Stomach (tissue), 9 donors: ENCODE data around the gene PRR5. TPM values are rescaled to one million over a fixed set of nuclear protein-coding genes. Genes with fewer than 3 reads are reported as not detected.

ENCODE experiments used
- DNase-seq, 2 donors: peaks; one replicate each; pipeline versions ENCODE4 v3.0.0 to v3.0.0-alpha.2; 2013 to 2019
- H3K27ac ChIP-seq, 5 donors: fragments of 200-600 bp in 4 of 5; sonication (generic) in 4 of 5; one replicate each; pipeline ENCODE4 v1.5.1; 2013 to 2019; ENCODE audit warnings: mild to moderate bottlenecking in 1 of 5, moderate library complexity in 1 of 5
- H3K27me3 ChIP-seq, 3 donors: fragments of 200-600 bp; sonication (generic); one replicate each; pipeline ENCODE4 v1.5.1; 2017 to 2019; ENCODE audit warnings: mixed run types in 1 of 3
- H3K36me3 ChIP-seq, 4 donors: fragments of 200-600 bp; sonication (generic); 1 replicate in 3 of 4; 2 replicates in 1 of 4; pipeline ENCODE4 v1.5.1; 2016 to 2019
- H3K4me1 ChIP-seq, 4 donors: fragments of 200-600 bp; sonication (generic); one replicate each; pipeline ENCODE4 v1.5.1; 2016 to 2019
- H3K4me3 ChIP-seq, 4 donors: fragments of 200-600 bp; sonication (generic) in 3 of 4; one replicate each; pipeline ENCODE4 v1.5.1; 2016 to 2019; ENCODE audit warnings: mild to moderate bottlenecking in 1 of 4
- H3K9me3 ChIP-seq, 4 donors: fragments of 200-600 bp; sonication (generic); one replicate each; pipeline ENCODE4 v1.5.1; 2016 to 2019
- CTCF ChIP-seq, 7 experiments: fragments of 450-650 bp in 4 of 7; fragments of 200-600 bp in 3 of 7; sonication (generic) in 3 of 7; IDR thresholded peaks; one replicate each; pipeline ENCODE4 v1.5.1; 2016 to 2019; ENCODE audit warnings: antibody characterized with exemption in 7 of 7, control low read depth in 2 of 7, mild to moderate bottlenecking in 1 of 7
- EP300 ChIP-seq: sonication (generic); formaldehyde crosslinking; IDR thresholded peaks from one replicate; pipeline ENCODE4 v1.6.1; 2017; ENCODE audit warnings: antibody characterized with exemption
- POLR2A ChIP-seq, 4 donors: fragments of 450-650 bp; IDR thresholded peaks; one replicate each; pipeline ENCODE4 v1.6.1; 2016; ENCODE audit warnings: antibody characterized with exemption in 4 of 4, control low read depth in 2 of 4, mild to moderate bottlenecking in 1 of 4, moderate library complexity in 1 of 4
- POLR2AphosphoS5 ChIP-seq, 3 donors: sonication (generic); formaldehyde crosslinking; IDR thresholded peaks; one replicate each; pipeline ENCODE4 v1.6.1; 2016; ENCODE audit warnings: antibody characterized with exemption in 3 of 3
- WGBS, 5 donors: extraction: QIAGEN DNeasy Blood & Tissue Kit in 3 of 5; methylation state at CpG; one replicate each; pipeline versions ENCODE4 v1.1.5 to v1.1.7; 2013 to 2018; 5-methylcytosine and 5-hydroxymethylcytosine counted together
- intact Hi-C: fragments of 100-400 bp; cut with DNase I; formaldehyde crosslinking; loops from one replicate; pipeline ENCODE4 v1.15.1; 2023; ENCODE audit warnings: low total_unique reads
- polyA plus RNA-seq, 3 donors: library from polyadenylated mRNA; stranded (reverse); fragments of 200-250 nt; gene quantifications; one replicate each; pipeline ENCODE4 v1.2.3, GENCODE V29; 2013
- total RNA-seq, 5 donors: library from RNA; depleted of rRNA; stranded (reverse); fragments of >200 nt; gene quantifications; one replicate each; pipeline versions ENCODE4 v1.1.0 to v1.2.3, GENCODE V29; 2014 to 2016
- donor health status: healthy with polysubstance abuse.
- donor health status: Bipolar disorder and iron deficiency.
- donor health status: healthy.

The PRR5 gene
- total and polyA plus RNA-seq, 8 donors = 8.3 to 36.5 (median 17.9) TPM; not detected in 1

- H3K36me3 ChIP-seq = peaks cover 3 to 10% (median 6%) of the 10 kb centered on the region in 4 donors
- H3K4me3 ChIP-seq = no peak overlapping the region
- intact Hi-C loops = loop anchor here (5.0 kb wide), 1 partner anchor 38 kb away; no protein-coding TSS in a partner anchor
- no peak overlapping the region for H3K27ac ChIP-seq
- TF ChIP-seq POLR2A (IDR thresholded peaks at IDR 0.05) = no peak
- no peak for TF ChIP-seq EP300
- TF ChIP-seq CTCF (IDR thresholded peaks at IDR 0.05) = no peak
- TF ChIP-seq POLR2AphosphoS5 (IDR thresholded peaks at IDR 0.05) = no peak
- DNase-seq = no peak
- 79 to 85% (median 82%) methylated on average over 13 to 23 of the region's 23 CpGs for WGBS, 5 donors
- peaks cover 0 to 38% (median 16%) of the 10 kb centered on the region in 4 donors for H3K4me1 ChIP-seq
- peaks cover 0 to 44% (median 0%) of the 10 kb centered on the region in 3 donors for H3K27me3 ChIP-seq
- H3K9me3 ChIP-seq = no peaks in the 10 kb centered on the region
Measured at GRCh38 chr22:44734801-44735517, 33.0 kb downstream of the PRR5 start.

GRCh38 chr22:44735518-44736428 is 33.8 kb downstream of the PRR5 start:
- Histone ChIP-seq H3K4me1 (peaks cover 0 to 35% (median 15%) of the 10 kb centered on the region in 4 donors), H3K4me3 (no peak overlapping the region), H3K27ac (no peak overlapping the region), H3K27me3 (peaks cover 0 to 44% (median 0%) of the 10 kb centered on the region in 3 donors), H3K9me3 (no peaks in the 10 kb centered on the region), H3K36me3 (peaks cover 0 to 5% (median 2%) of the 10 kb centered on the region in 4 donors)
- intact Hi-C loops = loop anchor here (5.0 kb wide), 1 partner anchor 38 kb away; no protein-coding TSS in a partner anchor
- TF ChIP-seq EP300 (no peak), CTCF (IDR thresholded peaks at IDR 0.05) (peak in 6 of 7 experiments; percentile 94 to 100 (median 99)), POLR2AphosphoS5 (IDR thresholded peaks at IDR 0.05) (peak in 1 of 3 donors; percentile 34), POLR2A (IDR thresholded peaks at IDR 0.05) (no peak)
- 31 to 41% (median 36%) methylated on average over 9 to 28 of the region's 28 CpGs for WGBS, 5 donors
- DNase-seq = peak; percentile 84 to 88

GRCh38 chr22:44736581-44737405 is 34.8 kb downstream of the PRR5 start:
- no peak for TF ChIP-seq POLR2A (IDR thresholded peaks at IDR 0.05)
- Histone ChIP-seq H3K4me3 (no peak overlapping the region), H3K27ac (no peak overlapping the region), H3K4me1 (peaks cover 0 to 35% (median 15%) of the 10 kb centered on the region in 4 donors), H3K27me3 (peaks cover 0 to 44% (median 0%) of the 10 kb centered on the region in 3 donors), H3K9me3 (no peaks in the 10 kb centered on the region), H3K36me3 (peaks cover 0 to under 1% (median 0%) of the 10 kb centered on the region in 4 donors)
- no peak for DNase-seq
- intact Hi-C loops = loop anchor here (5.0 kb wide), 1 partner anchor 39 kb away; no protein-coding TSS in a partner anchor
- WGBS, 5 donors = 67 to 82% (median 71%) methylated on average over 22 to 52 of the region's 52 CpGs

- peak overlapping the region in 2 of 5 donors; percentile 20 to 50 for H3K27ac ChIP-seq
- H3K4me1 ChIP-seq = peaks cover 0 to 35% (median 15%) of the 10 kb centered on the region in 4 donors
- no peaks in the 10 kb centered on the region for H3K9me3 ChIP-seq
- H3K27me3 ChIP-seq = peaks cover 0 to 44% (median 0%) of the 10 kb centered on the region in 3 donors
- intact Hi-C loops = loop anchor here (5.0 kb wide), 1 partner anchor 40 kb away; no protein-coding TSS in a partner anchor
- no peak overlapping the region for H3K4me3 ChIP-seq
- TF ChIP-seq CTCF (IDR thresholded peaks at IDR 0.05) (no peak), POLR2A (IDR thresholded peaks at IDR 0.05) (no peak), EP300 (no peak), POLR2AphosphoS5 (IDR thresholded peaks at IDR 0.05) (no peak)
- H3K36me3 ChIP-seq = no peaks in the 10 kb centered on the region
- 54 to 73% (median 55%) methylated on average over 23 to 32 of the region's 32 CpGs for WGBS, 5 donors
- no peak for DNase-seq
Measured at GRCh38 chr22:44737406-44738346, 35.7 kb downstream of the PRR5 start.
